T-helper 2 cell treated with Interferon-gamma antibody and Interleukin-4, amounts not matched to agents 100 ng/mL and 5 ng/mL, for 36 hours (primary cell): ENCODE results near the gene CLIP3. TPM values are rescaled to one million over a fixed set of nuclear protein-coding genes. Genes with fewer than 3 reads are reported as not detected.
"Not testable (repeated sequence)": the region's sequence is repeated elsewhere in the genome, so short reads cannot be mapped to it uniquely, and the experiment has no call there.

Source experiments
- intact Hi-C: fragments of 100-400 bp; cut with micrococcal nuclease; formaldehyde crosslinking; loops from one replicate; pipeline ENCODE4 v1.15.1; 2023
- total RNA-seq: library from RNA; stranded (reverse); gene quantifications from 2 replicates; pipeline ENCODE4 v1.2.3, GENCODE V29; 2022

Gene CLIP3
- total RNA-seq, 1 donor from 2014 or later = 5.1 TPM

GRCh38 chr19:35983177-35983576, 49.5 kb downstream of the CLIP3 start:
- intact Hi-C loops = no loop called here

- intact Hi-C loops = not testable (repeated sequence)
Observed at GRCh38 chr19:35980997-35981396, 51.7 kb downstream of the CLIP3 start.

- intact Hi-C loops = no loop called here
Observed at GRCh38 chr19:35978832-35979365, 53.8 kb downstream of the CLIP3 start.

GRCh38 chr19:35978271-35978670, 54.4 kb downstream of the CLIP3 start:
- intact Hi-C loops = no loop called here

GRCh38 chr19:35977446-35978222, 55.0 kb downstream of the CLIP3 start:
- intact Hi-C loops = no loop called here

GRCh38 chr19:35975608-35976214, 57.0 kb downstream of the CLIP3 start:
- intact Hi-C loops = loop anchor here (1.0 kb wide), 1 partner anchor 12 kb away; no protein-coding TSS in a partner anchor

- intact Hi-C loops = no loop called here
Observed at GRCh38 chr19:35973487-35973886, 59.2 kb downstream of the CLIP3 start.

GRCh38 chr19:35966771-35967170, 65.9 kb downstream of the CLIP3 start:
- intact Hi-C loops = no loop called here

Other genes starting within 250 kb of the CLIP3 start
- gene PRODH2, start 220.0 kb downstream of the CLIP3 start, total RNA-seq = not detected in 2 replicates
- not detected in 2 replicates for gene NPHS1, start 180.4 kb downstream of the CLIP3 start, total RNA-seq
- gene KIRREL2, start 176.0 kb downstream of the CLIP3 start, total RNA-seq = 0.20 and 0.25 TPM in 2 replicates
- gene APLP1, start 164.3 kb downstream of the CLIP3 start, total RNA-seq = 0.86 and 2.0 TPM in 2 replicates
- 42.7 and 43.0 TPM in 2 replicates for gene NFKBID, start 132.3 kb downstream of the CLIP3 start, total RNA-seq
- gene HCST, start 130.3 kb downstream of the CLIP3 start, total RNA-seq = 93.1 and 96.2 TPM in 2 replicates
- 0.52 TPM in 1 of 2 replicates, not detected in the other for gene TYROBP, start 124.6 kb downstream of the CLIP3 start, total RNA-seq
- gene LRFN3, start 96.5 kb downstream of the CLIP3 start, total RNA-seq = 9.7 and 11.4 TPM in 2 replicates
- gene SDHAF1, start 37.7 kb downstream of the CLIP3 start, total RNA-seq = 16.1 and 16.7 TPM in 2 replicates
- gene SYNE4, start 24.1 kb downstream of the CLIP3 start, total RNA-seq = 2.6 and 2.7 TPM in 2 replicates
- 34.6 and 39.2 TPM in 2 replicates for gene ALKBH6, start 18.7 kb downstream of the CLIP3 start, total RNA-seq
- gene THAP8, start 21.4 kb upstream of the CLIP3 start, total RNA-seq = 4.1 and 4.4 TPM in 2 replicates
- gene WDR62, start 22.0 kb upstream of the CLIP3 start, total RNA-seq = 32.6 and 32.8 TPM in 2 replicates
- not detected in 2 replicates for gene OVOL3, start 78.3 kb upstream of the CLIP3 start, total RNA-seq
- 50.0 and 58.2 TPM in 2 replicates for gene POLR2I, start 82.0 kb upstream of the CLIP3 start, total RNA-seq
- 184 and 185 TPM in 2 replicates for gene TBCB, start 82.6 kb upstream of the CLIP3 start, total RNA-seq
- 500 TPM in 2 replicates for gene CAPNS1, start 107.2 kb upstream of the CLIP3 start, total RNA-seq
- gene COX7A1, start 119.6 kb upstream of the CLIP3 start, total RNA-seq = not detected in 2 replicates
- gene ZNF565, start 181.8 kb upstream of the CLIP3 start, total RNA-seq = 2.0 and 3.0 TPM in 2 replicates
- 53.9 and 59.3 TPM in 2 replicates for gene ZNF146, start 182.2 kb upstream of the CLIP3 start, total RNA-seq